ENCODE measurements around the gene RAP1A. TPM values are rescaled to one million over a fixed set of nuclear protein-coding genes. Genes with fewer than 3 reads are reported as not detected.

Gene RAP1A
- total and polyA plus RNA-seq, 5 donors from 2014 or later: 72.8 to 143 (median 83.1) TPM

- peaks cover 4% of the 10 kb centered on the region for H3K27me3 Mint-ChIP-seq
- H3K36me3 Mint-ChIP-seq: peaks cover 39% of the 10 kb centered on the region
- Histone ChIP-seq H3K27ac (ENCODE audit: insufficient read depth, low read length, poor library complexity, severe bottlenecking) (no peak overlapping the region), H3K36me3 (ENCODE audit: control insufficient read depth, insufficient read depth, low read length) (peaks cover 46% of the 10 kb centered on the region), H3K4me3 (ENCODE audit: low read depth, low read length) (no peak overlapping the region), H3K27me3 (ENCODE audit: control insufficient read depth, insufficient read depth, low read length) (no peaks in the 10 kb centered on the region), H3K9me3 (ENCODE audit: control insufficient read depth in 2 of 2, low read length in 2 of 2) (no peaks in the 10 kb centered on the region), H3K4me1 (ENCODE audit: control insufficient read depth, insufficient read depth, low read length, poor library complexity, severe bottlenecking) (peaks cover 29% of the 10 kb centered on the region)
- no peak for ATAC-seq (ENCODE audit: low read depth in 2 of 2)
- DNase-seq: no peak
- peak overlapping the region; percentile 56 to 88 (median 72) for H3K4me3 Mint-ChIP-seq
- H3K27ac Mint-ChIP-seq: peak overlapping the region in 2 of 3 donors; percentile 69 to 76
- H3K9me3 Mint-ChIP-seq: no peaks in the 10 kb centered on the region
- H3K4me1 Mint-ChIP-seq: peaks cover 24 to 60% (median 45%) of the 10 kb centered on the region in 4 donors
These were observed 138.8 kb downstream of the RAP1A start for GRCh38 chr1:111758373-111758772.

- ATAC-seq (ENCODE audit: low read depth in 2 of 2) (no peak), DNase-seq (no peak)
- Histone ChIP-seq H3K27me3 (ENCODE audit: control insufficient read depth, insufficient read depth, low read length) (no peaks in the 10 kb centered on the region), H3K27ac (ENCODE audit: insufficient read depth, low read length, poor library complexity, severe bottlenecking) (no peak overlapping the region), H3K9me3 (ENCODE audit: control insufficient read depth in 2 of 2, low read length in 2 of 2) (no peaks in the 10 kb centered on the region), H3K4me3 (ENCODE audit: low read depth, low read length) (no peak overlapping the region), H3K36me3 (ENCODE audit: control insufficient read depth, insufficient read depth, low read length) (peaks cover 78% of the 10 kb centered on the region), H3K4me1 (ENCODE audit: control insufficient read depth, insufficient read depth, low read length, poor library complexity, severe bottlenecking) (peaks cover 13% of the 10 kb centered on the region)
- peaks cover 63% of the 10 kb centered on the region for H3K36me3 Mint-ChIP-seq
- H3K4me1 Mint-ChIP-seq: peaks cover 17 to 37% (median 28%) of the 10 kb centered on the region in 4 donors
- no peak overlapping the region for H3K27ac Mint-ChIP-seq
- no peaks in the 10 kb centered on the region for H3K9me3 Mint-ChIP-seq
- no peaks in the 10 kb centered on the region for H3K27me3 Mint-ChIP-seq
- peak overlapping the region in 2 of 4 donors; percentile 38 to 51 for H3K4me3 Mint-ChIP-seq
These were observed 142.1 kb downstream of the RAP1A start for GRCh38 chr1:111761717-111762116.

GRCh38 chr1:111762332-111762731, 142.7 kb downstream of the RAP1A start:
- H3K36me3 ChIP-seq (ENCODE audit: control insufficient read depth, insufficient read depth, low read length): peaks cover 84% of the 10 kb centered on the region

More at GRCh38 chr1:111762332-111762731, 142.7 kb downstream of the RAP1A start:
- Histone ChIP-seq H3K27me3 (ENCODE audit: control insufficient read depth, insufficient read depth, low read length) (no peaks in the 10 kb centered on the region), H3K9me3 (ENCODE audit: control insufficient read depth in 2 of 2, low read length in 2 of 2) (no peaks in the 10 kb centered on the region), H3K4me1 (ENCODE audit: control insufficient read depth, insufficient read depth, low read length, poor library complexity, severe bottlenecking) (peaks cover 7% of the 10 kb centered on the region), H3K4me3 (ENCODE audit: low read depth, low read length) (no peak overlapping the region), H3K27ac (ENCODE audit: insufficient read depth, low read length, poor library complexity, severe bottlenecking) (no peak overlapping the region)
- Mint-ChIP-seq H3K9me3 (no peaks in the 10 kb centered on the region), H3K27ac (no peak overlapping the region), H3K36me3 (peaks cover 63% of the 10 kb centered on the region), H3K27me3 (no peaks in the 10 kb centered on the region), H3K4me3 (peak overlapping the region in 1 of 4 donors; percentile 38), H3K4me1 (peaks cover 15 to 30% (median 25%) of the 10 kb centered on the region in 4 donors)
- ATAC-seq (ENCODE audit: low read depth in 2 of 2) (no peak), DNase-seq (no peak)

Other genes starting within 250 kb of the RAP1A start
- gene OVGP1, start 192.1 kb upstream of the RAP1A start, total RNA-seq: 6.7 TPM
- gene OVGP1, start 192.1 kb upstream of the RAP1A start, polyA plus RNA-seq: under 1 TPM in 3 of 4 donors, not detected in 1; 0.21 to 0.47 (median 0.23) TPM
- 15.7 TPM for gene WDR77, start 170.5 kb upstream of the RAP1A start, total RNA-seq
- 10 to 100 TPM; 31.7 to 36.9 (median 34.7) TPM for gene WDR77, start 170.5 kb upstream of the RAP1A start, polyA plus RNA-seq
- 85.1 TPM for gene ATP5PB, start 170.3 kb upstream of the RAP1A start, total RNA-seq
- 100 to 1,000 TPM; 431 to 569 (median 496) TPM for gene ATP5PB, start 170.3 kb upstream of the RAP1A start, polyA plus RNA-seq
- gene C1orf162, start 145.8 kb upstream of the RAP1A start, total RNA-seq: 22.4 TPM
- 100 to 1,000 TPM in 1 of 4 donors, 10 to 100 TPM in 3; 45.4 to 111 (median 65.8) TPM for gene C1orf162, start 145.8 kb upstream of the RAP1A start, polyA plus RNA-seq
- not detected for gene ADORA3, start 116.2 kb upstream of the RAP1A start, total RNA-seq
- not detected for gene ADORA3, start 116.2 kb upstream of the RAP1A start, polyA plus RNA-seq
- gene TMIGD3, start 116.2 kb upstream of the RAP1A start, total RNA-seq: not detected
- not detected for gene TMIGD3, start 116.2 kb upstream of the RAP1A start, polyA plus RNA-seq
- gene INKA2, start 119.6 kb downstream of the RAP1A start, total RNA-seq: not detected
- gene INKA2, start 119.6 kb downstream of the RAP1A start, polyA plus RNA-seq: under 1 TPM in 1 of 4 donors, not detected in 3; 0.31 TPM
- gene DDX20, start 136.1 kb downstream of the RAP1A start, total RNA-seq: 16.0 TPM
- 10 to 100 TPM in 3 of 4 donors, 1 to 10 TPM in 1; 9.6 to 18.8 (median 14.8) TPM for gene DDX20, start 136.1 kb downstream of the RAP1A start, polyA plus RNA-seq

All from CD4-positive, CD25-positive, alpha-beta regulatory T cell (primary cell).